GM12891 (cell line): ENCODE measurements around the gene SLC2A3.

Source experiments
- POLR2A ChIP-seq: IDR thresholded peaks from 2 replicates; pipeline ENCODE4 v1.6.1; 2011; ENCODE audit warnings: low read depth, low read length, control low read depth
- POLR2AphosphoS5 ChIP-seq: IDR thresholded peaks from 2 replicates; pipeline ENCODE4 v1.6.1; 2011; ENCODE audit warnings: low read depth, low read length, control low read depth

GRCh38 chr12:7934889-7935492 is 996 bp downstream of the SLC2A3 start:
- TF ChIP-seq POLR2AphosphoS5 (no peak), POLR2A (no peak)
